ENCODE measurements around the gene UBAP1. TPM values are rescaled to one million over a fixed set of nuclear protein-coding genes. Genes with fewer than 3 reads are reported as not detected.

UBAP1 gene
- total RNA-seq, 2 donors from 2014 or later = 36.4 to 39.8 TPM

DNA sequence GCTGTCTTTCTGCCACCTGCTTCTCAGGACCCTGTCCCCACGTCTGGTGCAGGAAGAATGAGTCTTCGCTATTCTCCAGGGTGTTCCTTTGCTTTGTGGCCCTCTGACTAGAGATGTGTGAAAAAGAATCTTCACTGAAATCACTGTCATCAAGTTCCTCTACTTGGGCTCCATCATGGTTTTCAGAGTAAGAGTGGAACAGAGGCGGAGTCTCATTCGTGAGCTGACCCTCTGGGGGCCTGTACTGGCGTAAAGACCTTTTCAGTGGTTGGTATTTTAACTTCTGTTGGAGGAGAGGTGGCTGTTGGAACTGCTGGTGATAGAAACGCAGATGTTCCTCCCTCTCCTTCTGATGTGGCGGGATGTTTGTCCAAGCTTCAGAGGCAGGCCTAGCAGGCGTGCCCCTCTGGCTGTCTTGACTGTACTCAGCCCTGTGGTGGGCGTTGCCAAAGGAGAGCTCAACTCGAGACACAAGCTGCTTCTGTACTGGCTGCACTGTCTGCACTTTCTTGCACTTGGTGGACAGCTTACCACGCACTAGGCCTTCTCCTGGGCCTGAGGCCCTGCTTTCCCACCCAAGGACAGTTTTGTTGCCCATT, 78.2 kb downstream of the UBAP1 start:
- H3K4me1 ChIP-seq (ENCODE audit: control insufficient read depth, insufficient read depth, low read length) = no peaks in the 10 kb centered on the region
- no peaks in the 10 kb centered on the region for H3K9me3 ChIP-seq (ENCODE audit: control insufficient read depth, low read length)
- H3K9me3 Mint-ChIP-seq = no peaks in the 10 kb centered on the region
- no peak overlapping the region for H3K9ac ChIP-seq (ENCODE audit: extremely low read depth, low read length, poor library complexity, severe bottlenecking)
- H3K27ac ChIP-seq (ENCODE audit: low read depth, low read length) = no peak overlapping the region
- peaks cover 7% of the 10 kb centered on the region for H3K36me3 Mint-ChIP-seq (ENCODE audit: low read depth)
- no peaks in the 10 kb centered on the region for H3K27me3 Mint-ChIP-seq (ENCODE audit: insufficient read depth)
- H3K27me3 ChIP-seq (ENCODE audit: control insufficient read depth, insufficient read depth, low read length, poor library complexity, severe bottlenecking) = no peaks in the 10 kb centered on the region
- WGBS, 2 experiments (ENCODE audit: insufficient coverage in 1 of 2, insufficient read length in 1 of 2) = 91 to 100% methylated on average over 8 to 11 of the region's 11 CpGs
- TF ChIP-seq, protein P1, sequence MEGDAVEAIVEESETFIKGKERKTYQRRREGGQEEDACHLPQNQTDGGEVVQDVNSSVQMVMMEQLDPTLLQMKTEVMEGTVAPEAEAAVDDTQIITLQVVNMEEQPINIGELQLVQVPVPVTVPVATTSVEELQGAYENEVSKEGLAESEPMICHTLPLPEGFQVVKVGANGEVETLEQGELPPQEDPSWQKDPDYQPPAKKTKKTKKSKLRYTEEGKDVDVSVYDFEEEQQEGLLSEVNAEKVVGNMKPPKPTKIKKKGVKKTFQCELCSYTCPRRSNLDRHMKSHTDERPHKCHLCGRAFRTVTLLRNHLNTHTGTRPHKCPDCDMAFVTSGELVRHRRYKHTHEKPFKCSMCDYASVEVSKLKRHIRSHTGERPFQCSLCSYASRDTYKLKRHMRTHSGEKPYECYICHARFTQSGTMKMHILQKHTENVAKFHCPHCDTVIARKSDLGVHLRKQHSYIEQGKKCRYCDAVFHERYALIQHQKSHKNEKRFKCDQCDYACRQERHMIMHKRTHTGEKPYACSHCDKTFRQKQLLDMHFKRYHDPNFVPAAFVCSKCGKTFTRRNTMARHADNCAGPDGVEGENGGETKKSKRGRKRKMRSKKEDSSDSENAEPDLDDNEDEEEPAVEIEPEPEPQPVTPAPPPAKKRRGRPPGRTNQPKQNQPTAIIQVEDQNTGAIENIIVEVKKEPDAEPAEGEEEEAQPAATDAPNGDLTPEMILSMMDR (conservative IDR thresholded peaks at IDR 0.05) = no peak
- no peaks in the 10 kb centered on the region for H3K4me1 Mint-ChIP-seq
- peaks cover 48% of the 10 kb centered on the region for H3K36me3 ChIP-seq (ENCODE audit: control insufficient read depth, insufficient read depth, low read length)
- no peak overlapping the region for H3K4me3 Mint-ChIP-seq
- no peak overlapping the region for H3K27ac Mint-ChIP-seq
- no peak overlapping the region for H3K4me3 ChIP-seq (ENCODE audit: low read length)
- DNase-seq = no peak

DNA sequence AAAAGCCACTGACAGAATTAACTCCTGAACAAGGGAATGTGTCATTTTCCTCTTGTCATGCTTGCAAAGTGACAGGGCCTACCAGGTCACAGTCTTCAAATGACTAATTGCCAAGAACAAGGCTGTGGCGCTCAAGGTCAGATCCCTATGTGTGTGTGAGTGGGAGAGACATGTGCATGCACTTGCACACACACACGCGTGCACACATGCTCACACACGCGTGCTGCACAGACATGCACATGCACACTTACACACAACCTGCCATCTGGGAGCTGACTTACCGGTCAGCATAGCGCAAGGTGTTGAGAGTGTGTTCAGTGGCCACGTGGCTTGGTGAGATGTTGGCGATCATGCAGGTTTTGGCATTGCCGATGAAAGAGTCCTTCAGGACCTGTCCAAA, 80.5 kb downstream of the UBAP1 start:
- Mint-ChIP-seq H3K4me1 (no peaks in the 10 kb centered on the region), H3K4me3 (no peak overlapping the region), H3K27ac (no peak overlapping the region), H3K27me3 (ENCODE audit: insufficient read depth) (no peaks in the 10 kb centered on the region), H3K9me3 (no peaks in the 10 kb centered on the region), H3K36me3 (ENCODE audit: low read depth) (peaks cover 2% of the 10 kb centered on the region)
- Histone ChIP-seq H3K4me3 (ENCODE audit: low read length) (no peak overlapping the region), H3K9me3 (ENCODE audit: control insufficient read depth, low read length) (no peaks in the 10 kb centered on the region), H3K4me1 (ENCODE audit: control insufficient read depth, insufficient read depth, low read length) (no peaks in the 10 kb centered on the region), H3K9ac (ENCODE audit: extremely low read depth, low read length, poor library complexity, severe bottlenecking) (no peak overlapping the region), H3K27me3 (ENCODE audit: control insufficient read depth, insufficient read depth, low read length, poor library complexity, severe bottlenecking) (no peaks in the 10 kb centered on the region), H3K36me3 (ENCODE audit: control insufficient read depth, insufficient read depth, low read length) (peaks cover 27% of the 10 kb centered on the region), H3K27ac (ENCODE audit: low read depth, low read length) (no peak overlapping the region)
- TF ChIP-seq, protein P1 (conservative IDR thresholded peaks at IDR 0.05) = no peak
- DNase-seq = no peak
- 97 to 99% methylated on average over 9 to 10 of the region's 10 CpGs for WGBS, 2 experiments (ENCODE audit: insufficient coverage in 1 of 2, insufficient read length in 1 of 2)

- no peak overlapping the region for H3K4me3 ChIP-seq (ENCODE audit: low read length)
- DNase-seq = no peak
- Mint-ChIP-seq H3K9me3 (no peaks in the 10 kb centered on the region), H3K4me3 (no peak overlapping the region), H3K27me3 (ENCODE audit: insufficient read depth) (no peaks in the 10 kb centered on the region), H3K27ac (no peak overlapping the region), H3K4me1 (no peaks in the 10 kb centered on the region), H3K36me3 (ENCODE audit: low read depth) (peaks cover 2% of the 10 kb centered on the region)
- no peaks in the 10 kb centered on the region for H3K4me1 ChIP-seq (ENCODE audit: control insufficient read depth, insufficient read depth, low read length)
- H3K36me3 ChIP-seq (ENCODE audit: control insufficient read depth, insufficient read depth, low read length) = peaks cover 6% of the 10 kb centered on the region
- no peak overlapping the region for H3K9ac ChIP-seq (ENCODE audit: extremely low read depth, low read length, poor library complexity, severe bottlenecking)
- no peaks in the 10 kb centered on the region for H3K9me3 ChIP-seq (ENCODE audit: control insufficient read depth, low read length)
- H3K27ac ChIP-seq (ENCODE audit: low read depth, low read length) = no peak overlapping the region
- H3K27me3 ChIP-seq (ENCODE audit: control insufficient read depth, insufficient read depth, low read length, poor library complexity, severe bottlenecking) = no peaks in the 10 kb centered on the region
- WGBS, 2 experiments (ENCODE audit: insufficient coverage in 1 of 2, insufficient read length in 1 of 2) = 89% methylated on average over 3 of the region's 3 CpGs; no CpG with 5 or more reads in 1 of the 2 experiments
- TF ChIP-seq, protein P1 (conservative IDR thresholded peaks at IDR 0.05) = no peak
Observed at GRCh38 chr9:34262971-34263370, 84.1 kb downstream of the UBAP1 start.

All from endodermal cell (in vitro differentiated cells).